NCI-H774 (cell line): ENCODE results near the gene OR6K6.

Experiments
- DNase-seq: peaks from one replicate; lab custom pipeline; 2025; lab: John Stamatoyannopoulos, UW

Gene OR6K6

GRCh38 chr1:158754420-158754819 is at the start of gene OR6K6:
Gene OR6K6, plus strand, starts transcription at chr1:158754720. Its CDS starts 168 bp downstream, at chr1:158754888.
- DNase-seq, result no peak

GRCh38 chr1:158706096-158706495 is 48.4 kb upstream of the OR6K6 start:
- no peak for DNase-seq

DNA sequence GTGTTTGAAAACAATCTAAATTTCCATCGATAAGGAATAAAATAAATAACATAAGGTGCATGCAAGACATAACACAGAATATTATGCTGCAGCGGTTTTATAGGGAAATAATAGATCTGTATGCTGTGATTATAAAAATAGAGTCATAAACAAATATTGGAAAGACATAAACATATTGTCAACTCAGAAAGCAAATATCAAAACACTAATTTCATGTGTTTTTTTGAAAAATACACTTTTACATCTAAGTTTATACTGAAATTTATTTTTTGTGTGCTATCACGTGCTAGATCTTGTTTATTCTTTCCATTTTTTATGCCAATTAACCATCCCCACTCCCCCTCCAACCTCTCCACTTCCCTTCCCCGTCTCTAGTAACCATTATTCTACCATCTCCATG is 43.4 kb upstream of the OR6K6 start:
- no peak for DNase-seq

- DNase-seq, result no peak
Observed at GRCh38 chr1:158714754-158715153, 39.8 kb upstream of the OR6K6 start.

- DNase-seq, result no peak
Observed at GRCh38 chr1:158716335-158716734, 38.2 kb upstream of the OR6K6 start.

DNA sequence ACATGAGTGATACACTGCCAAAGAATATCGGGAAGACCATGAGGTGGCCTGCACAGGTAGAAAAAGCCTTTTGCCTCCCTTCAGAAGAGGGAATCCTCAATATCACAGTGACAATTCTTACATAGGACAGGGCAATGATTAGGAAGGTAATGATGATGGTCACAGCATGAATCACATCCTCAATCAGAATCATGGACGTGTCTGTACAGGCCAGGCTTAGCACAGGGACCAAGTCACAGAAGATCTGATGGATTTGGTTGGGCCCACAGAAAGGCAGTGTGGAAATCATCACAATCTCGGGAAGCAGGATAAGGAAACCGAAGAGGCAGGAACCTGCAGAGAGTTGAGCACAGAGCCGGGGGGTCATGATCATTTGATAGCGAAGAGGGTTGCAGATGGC is 37.2 kb upstream of the OR6K6 start:
- no peak for DNase-seq

- DNase-seq, result no peak
Observed at GRCh38 chr1:158719664-158720063, 34.9 kb upstream of the OR6K6 start.

- no peak for DNase-seq
Observed at GRCh38 chr1:158720620-158721019, 33.9 kb upstream of the OR6K6 start, which contains the start of gene OR6K3. Gene OR6K3, minus strand, starts transcription at chr1:158720720. Its CDS starts 2,605 bp downstream, at chr1:158718115.

- no peak for DNase-seq
Observed at GRCh38 chr1:158724442-158724841, 30.1 kb upstream of the OR6K6 start.

DNA sequence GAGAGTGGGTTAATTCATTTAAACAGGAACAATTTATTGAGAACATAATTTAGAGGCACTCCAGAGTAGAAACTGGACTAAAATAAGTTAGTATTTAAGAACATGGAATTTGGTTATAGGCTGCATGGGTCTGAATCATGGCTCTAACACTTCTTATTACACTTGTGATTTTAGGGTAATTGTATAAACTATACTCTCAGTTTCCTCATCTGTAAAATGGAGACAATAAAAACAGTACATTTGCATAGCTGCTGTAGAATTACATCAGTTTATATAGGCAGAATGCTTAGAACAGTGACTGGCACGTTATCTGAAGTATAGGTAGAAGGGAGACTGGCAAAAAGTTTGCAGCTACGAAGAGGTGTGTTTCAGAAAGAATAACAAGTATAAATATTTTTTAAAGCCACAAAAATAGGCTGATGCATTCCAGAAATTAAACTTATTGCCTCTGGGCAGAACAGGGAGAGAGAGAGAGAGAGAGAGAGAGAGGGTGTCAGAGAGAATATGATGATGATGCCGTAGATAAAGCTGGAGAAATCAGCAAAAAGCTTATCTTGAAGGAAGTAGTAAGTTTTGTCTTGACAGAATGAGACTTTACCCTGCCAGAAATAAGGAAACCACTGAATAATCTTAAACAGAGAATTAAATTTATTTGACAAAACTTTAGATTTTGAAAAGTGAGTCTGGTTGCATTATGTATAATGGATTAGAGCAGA is 25.9 kb upstream of the OR6K6 start:
- no peak for DNase-seq

GRCh38 chr1:158730453-158730852 is 24.1 kb upstream of the OR6K6 start:
- DNase-seq, result no peak

DNA sequence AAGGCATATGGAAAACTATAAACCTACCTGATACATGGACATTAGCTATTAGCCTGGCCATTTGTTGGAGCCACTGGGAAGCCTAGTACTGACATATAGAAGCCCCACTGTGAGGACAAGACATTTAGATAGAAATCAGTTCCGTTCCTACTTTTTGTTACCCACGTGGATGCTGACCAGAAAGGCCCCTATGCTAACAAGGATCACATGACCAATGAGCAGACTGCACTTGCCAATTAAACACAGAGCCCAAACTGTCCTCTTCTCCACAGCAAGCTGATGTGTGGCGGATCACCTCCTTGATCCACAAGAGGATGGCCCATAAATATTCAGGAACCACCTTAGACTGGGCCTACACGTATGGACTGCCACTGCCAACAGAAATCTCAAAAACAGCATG is 22.8 kb upstream of the OR6K6 start:
- no peak for DNase-seq

GRCh38 chr1:158732524-158732923 is 22.0 kb upstream of the OR6K6 start:
- no peak for DNase-seq

DNA sequence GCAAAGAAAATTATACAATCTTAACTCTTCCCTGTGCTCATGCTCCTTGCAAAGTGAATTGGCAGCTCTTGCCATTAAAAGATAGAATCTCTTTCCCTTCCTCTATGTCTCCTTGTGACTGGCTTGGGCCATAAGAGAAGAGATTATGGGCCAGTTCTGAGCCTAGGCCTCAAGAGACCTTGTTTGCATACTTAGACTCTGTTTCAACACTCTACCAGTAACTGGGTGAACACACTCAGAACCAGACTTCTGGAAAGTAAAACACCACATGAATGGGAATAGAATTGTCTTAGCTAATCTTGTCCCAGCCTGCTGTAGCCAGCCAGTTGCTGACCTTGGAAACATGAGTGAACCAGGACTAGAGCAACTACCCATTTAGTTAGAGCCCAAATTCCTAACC is 18.7 kb upstream of the OR6K6 start:
- DNase-seq, result no peak

DNA sequence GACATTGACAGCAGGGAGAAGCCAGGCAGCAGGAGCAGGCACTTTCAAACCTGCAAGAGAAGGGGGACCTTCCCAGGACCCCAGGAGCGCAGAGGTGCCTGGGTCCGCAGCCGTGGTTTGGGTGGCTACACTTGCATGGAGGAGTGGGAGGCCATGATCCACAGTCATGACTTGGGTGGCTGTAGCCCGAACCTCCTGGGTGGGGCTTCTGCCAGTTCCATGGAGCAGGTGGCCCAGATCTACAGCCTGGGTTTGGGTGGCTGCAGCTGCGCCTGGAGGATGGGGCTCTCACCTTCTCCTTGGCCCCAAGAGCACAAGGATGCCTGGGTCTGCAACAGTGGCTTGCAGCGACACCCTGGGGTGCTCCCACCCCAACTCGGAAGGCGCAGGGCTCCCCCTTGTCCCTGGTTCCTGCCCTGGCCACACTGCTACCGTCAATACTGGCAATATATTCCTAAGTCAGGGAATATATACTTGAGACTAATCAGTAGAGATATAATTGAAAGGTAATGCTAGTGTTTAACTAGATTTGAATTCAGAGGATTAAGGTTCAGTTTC is 2.3 kb upstream of the OR6K6 start:
- DNase-seq, result no peak

GRCh38 chr1:158771950-158772866 is 17.7 kb downstream of the OR6K6 start, which contains the start of gene OR6N1:
Gene OR6N1, minus strand, starts transcription at chr1:158772195. Its CDS starts 5,513 bp downstream, at chr1:158766682.
- DNase-seq, result no peak

- no peak for DNase-seq
Observed at GRCh38 chr1:158781104-158781503, 26.6 kb downstream of the OR6K6 start, which contains the start of gene OR6N2. Gene OR6N2, minus strand, starts transcription at chr1:158781204. Its CDS starts 3,569 bp downstream, at chr1:158777635.

- no peak for DNase-seq
Observed at GRCh38 chr1:158793604-158794003, 39.1 kb downstream of the OR6K6 start.

DNA sequence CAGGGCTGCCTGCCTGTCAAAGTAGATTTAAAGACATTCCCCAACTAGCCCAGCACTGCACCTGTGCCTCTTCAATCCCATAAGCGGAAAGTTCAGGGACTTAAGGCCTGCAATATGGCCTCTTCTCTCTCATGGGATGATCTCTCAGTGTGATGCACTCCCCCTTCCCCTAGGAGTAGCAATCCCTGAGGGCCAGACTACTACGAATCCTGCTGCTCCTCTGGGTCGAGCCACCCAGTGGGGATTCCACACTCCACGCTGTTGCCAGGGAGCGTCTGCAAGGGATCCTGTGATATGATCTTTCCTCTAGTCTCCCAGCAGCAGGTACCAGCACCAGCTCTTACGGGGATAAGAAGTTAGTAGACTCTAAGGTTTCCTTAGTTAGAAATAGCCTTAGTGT is 39.7 kb downstream of the OR6K6 start:
- no peak for DNase-seq

GRCh38 chr1:158798531-158798930 is 44.0 kb downstream of the OR6K6 start:
- no peak for DNase-seq

- DNase-seq, result no peak
Observed at GRCh38 chr1:158799689-158800088, 45.2 kb downstream of the OR6K6 start.

DNA sequence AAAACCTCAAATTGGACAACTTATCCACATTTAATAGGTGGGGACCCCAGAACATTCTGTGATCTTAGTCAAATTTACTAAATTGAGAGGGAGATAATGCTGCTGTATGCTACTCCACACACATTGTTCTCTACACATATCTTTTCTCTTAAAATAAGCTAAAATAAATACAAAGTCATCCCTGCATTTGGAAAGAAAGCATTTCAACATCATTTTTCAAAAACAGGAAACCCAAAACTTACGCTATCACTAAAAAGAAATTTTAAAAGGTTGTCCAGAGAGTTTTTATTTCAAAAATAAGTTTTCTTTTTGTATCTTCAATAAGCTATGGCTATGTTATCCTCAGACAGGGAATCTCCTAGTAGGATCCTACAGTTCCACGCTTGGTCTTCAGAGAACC is 46.0 kb downstream of the OR6K6 start:
- no peak for DNase-seq

DNA sequence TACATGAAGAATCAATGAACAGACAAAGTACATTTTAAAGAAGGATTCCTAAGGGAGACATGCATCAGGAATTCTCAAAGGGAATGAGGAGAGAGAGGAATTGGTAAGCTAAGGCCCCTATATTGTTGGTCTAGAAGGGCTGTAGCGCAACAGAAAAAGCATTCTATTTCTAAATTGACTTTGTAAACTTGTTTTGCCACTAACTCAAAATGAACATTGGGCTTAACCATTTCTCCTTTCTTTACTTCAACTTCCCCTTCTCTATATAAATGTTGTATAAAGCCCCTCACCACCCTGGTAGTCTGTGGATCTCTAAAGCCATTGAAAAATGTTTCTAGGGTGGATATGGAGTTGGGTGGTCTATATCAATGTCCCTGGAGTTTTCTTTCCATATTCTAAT is 46.9 kb downstream of the OR6K6 start:
- DNase-seq, result no peak
